PFSK-1 (cell line): ENCODE results near the gene OSBPL8.

ENCODE experiments used
- FOXP2 ChIP-seq: optimal IDR thresholded peaks from 2 replicates; pipeline ENCODE3; 2011; ENCODE audit warnings: borderline replicate concordance, control low read depth, inconsistent platforms; ENCODE audit not compliant: insufficient read depth; ENCODE audit errors: extremely low read length, extremely low read depth
- POLR2AphosphoS5 ChIP-seq: IDR thresholded peaks from 2 replicates; pipeline ENCODE4 v1.6.1; 2012; ENCODE audit warnings: low read depth, mild to moderate bottlenecking, control low read depth, low read length, moderate library complexity
- SIN3A ChIP-seq: IDR thresholded peaks from 2 replicates; pipeline ENCODE4 v1.6.1; 2012; ENCODE audit warnings: mild to moderate bottlenecking, low read length, moderate library complexity, borderline replicate concordance; ENCODE audit not compliant: insufficient read depth
- TAF1 ChIP-seq: IDR thresholded peaks from 2 replicates; pipeline ENCODE4 v1.6.1; 2012; ENCODE audit warnings: low read length, control low read depth, borderline replicate concordance; ENCODE audit not compliant: insufficient read depth
- TF ChIP-seq, protein P1 (sequence below), 2 experiments: IDR thresholded peaks; 2 replicates each; pipeline versions ENCODE4 v1.6.1 to v1.8.0; 2011 to 2012; ENCODE audit warnings: low read depth in 2 of 2, low read length in 2 of 2, control low read depth in 1 of 2, inconsistent platforms in 1 of 2, mild to moderate bottlenecking in 1 of 2, moderate library complexity in 1 of 2; ENCODE audit not compliant: insufficient read depth in 1 of 2

OSBPL8 gene

DNA sequence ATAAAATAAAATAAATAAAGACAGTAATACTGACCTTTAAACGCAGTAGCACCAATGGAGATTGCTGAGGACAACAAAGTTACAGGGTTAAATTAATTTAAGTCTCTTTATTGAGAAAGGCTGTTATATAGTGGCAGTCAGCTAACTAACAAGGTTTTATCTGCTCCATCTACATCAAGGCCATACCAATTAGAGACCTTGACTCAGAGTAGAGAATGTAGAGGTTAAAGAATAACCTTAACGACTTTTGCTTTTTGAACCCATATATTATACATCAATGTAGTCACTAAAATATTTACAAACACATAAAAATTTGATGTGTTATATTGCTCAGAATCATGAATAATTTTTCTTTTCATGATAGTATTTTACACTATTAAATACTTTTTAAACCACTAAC is 21.6 kb downstream of the OSBPL8 start:
- TF ChIP-seq, protein P1, sequence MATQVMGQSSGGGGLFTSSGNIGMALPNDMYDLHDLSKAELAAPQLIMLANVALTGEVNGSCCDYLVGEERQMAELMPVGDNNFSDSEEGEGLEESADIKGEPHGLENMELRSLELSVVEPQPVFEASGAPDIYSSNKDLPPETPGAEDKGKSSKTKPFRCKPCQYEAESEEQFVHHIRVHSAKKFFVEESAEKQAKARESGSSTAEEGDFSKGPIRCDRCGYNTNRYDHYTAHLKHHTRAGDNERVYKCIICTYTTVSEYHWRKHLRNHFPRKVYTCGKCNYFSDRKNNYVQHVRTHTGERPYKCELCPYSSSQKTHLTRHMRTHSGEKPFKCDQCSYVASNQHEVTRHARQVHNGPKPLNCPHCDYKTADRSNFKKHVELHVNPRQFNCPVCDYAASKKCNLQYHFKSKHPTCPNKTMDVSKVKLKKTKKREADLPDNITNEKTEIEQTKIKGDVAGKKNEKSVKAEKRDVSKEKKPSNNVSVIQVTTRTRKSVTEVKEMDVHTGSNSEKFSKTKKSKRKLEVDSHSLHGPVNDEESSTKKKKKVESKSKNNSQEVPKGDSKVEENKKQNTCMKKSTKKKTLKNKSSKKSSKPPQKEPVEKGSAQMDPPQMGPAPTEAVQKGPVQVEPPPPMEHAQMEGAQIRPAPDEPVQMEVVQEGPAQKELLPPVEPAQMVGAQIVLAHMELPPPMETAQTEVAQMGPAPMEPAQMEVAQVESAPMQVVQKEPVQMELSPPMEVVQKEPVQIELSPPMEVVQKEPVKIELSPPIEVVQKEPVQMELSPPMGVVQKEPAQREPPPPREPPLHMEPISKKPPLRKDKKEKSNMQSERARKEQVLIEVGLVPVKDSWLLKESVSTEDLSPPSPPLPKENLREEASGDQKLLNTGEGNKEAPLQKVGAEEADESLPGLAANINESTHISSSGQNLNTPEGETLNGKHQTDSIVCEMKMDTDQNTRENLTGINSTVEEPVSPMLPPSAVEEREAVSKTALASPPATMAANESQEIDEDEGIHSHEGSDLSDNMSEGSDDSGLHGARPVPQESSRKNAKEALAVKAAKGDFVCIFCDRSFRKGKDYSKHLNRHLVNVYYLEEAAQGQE (IDR thresholded peaks at IDR 0.05; ENCODE audit: insufficient read depth in 1 of 2, low read depth in 2 of 2, low read length in 2 of 2): no peak
- TF ChIP-seq POLR2AphosphoS5: no peak
- TF ChIP-seq SIN3A: no peak
- TF ChIP-seq TAF1: no peak
- TF ChIP-seq FOXP2: no peak

DNA sequence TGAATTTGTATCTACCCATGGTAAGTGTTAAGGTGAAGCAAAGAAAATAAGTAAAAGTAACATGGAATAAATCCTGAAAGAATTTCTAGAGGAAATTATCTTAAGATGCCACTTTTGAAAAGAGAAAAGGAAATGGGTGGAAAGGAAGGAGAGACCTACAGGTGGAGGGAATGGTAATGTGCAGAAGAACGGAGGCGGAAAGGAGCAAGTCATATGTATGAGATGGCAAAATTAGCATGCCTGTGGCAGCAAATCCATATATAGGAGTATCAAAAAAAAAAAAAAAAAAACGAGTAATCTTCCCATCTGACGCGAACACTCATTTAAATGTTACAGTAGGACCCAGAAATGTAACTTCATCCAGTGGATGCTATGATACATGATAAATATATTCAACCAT is 23.0 kb downstream of the OSBPL8 start:
- TF ChIP-seq TAF1 (no peak), SIN3A (no peak), POLR2AphosphoS5 (no peak), FOXP2 (no peak)
- TF ChIP-seq, protein P1 (IDR thresholded peaks at IDR 0.05; ENCODE audit: insufficient read depth in 1 of 2, low read depth in 2 of 2, low read length in 2 of 2): no peak

DNA sequence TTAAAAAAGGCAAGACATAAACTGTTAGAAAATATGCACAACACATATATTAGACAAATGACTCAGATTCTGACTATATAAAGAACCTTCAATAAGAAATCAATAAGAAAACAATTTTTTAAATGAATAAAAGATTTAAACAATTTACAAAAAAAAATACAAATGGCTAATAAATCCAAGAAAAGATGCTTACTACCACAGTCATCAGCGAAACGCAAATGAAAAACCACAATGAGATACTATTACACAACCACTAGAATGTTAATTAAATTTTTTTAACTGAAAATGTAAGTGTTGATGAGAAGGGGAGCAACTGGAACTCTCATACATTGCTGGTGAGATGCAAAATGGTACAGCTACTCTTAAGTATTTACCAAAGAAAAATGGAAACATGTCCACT is 24.4 kb downstream of the OSBPL8 start:
- no peak for TF ChIP-seq FOXP2
- TF ChIP-seq POLR2AphosphoS5: no peak
- TF ChIP-seq, protein P1 (IDR thresholded peaks at IDR 0.05; ENCODE audit: insufficient read depth in 1 of 2, low read depth in 2 of 2, low read length in 2 of 2): no peak
- TF ChIP-seq SIN3A: no peak
- no peak for TF ChIP-seq TAF1

DNA sequence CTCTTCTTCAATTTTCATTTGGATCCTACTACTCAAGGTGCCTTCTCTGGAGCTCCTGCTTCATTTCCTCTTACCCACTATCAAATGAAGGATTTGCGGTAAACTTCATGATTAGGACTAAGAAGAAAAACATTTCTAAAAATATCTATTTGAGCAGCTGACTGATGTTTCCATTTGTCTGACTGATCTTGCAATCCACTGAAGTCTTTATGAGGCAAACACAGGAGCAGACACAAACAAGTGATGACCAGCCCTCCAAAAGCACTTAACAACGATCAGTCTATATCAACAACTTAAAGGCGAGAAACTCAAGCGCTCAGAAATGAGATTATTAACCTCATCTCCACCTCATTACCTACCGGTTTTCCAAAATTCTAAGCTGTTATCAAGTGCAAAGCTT is 26.2 kb downstream of the OSBPL8 start:
- TF ChIP-seq SIN3A (no peak), FOXP2 (no peak), TAF1 (no peak), POLR2AphosphoS5 (no peak)
- TF ChIP-seq, protein P1 (IDR thresholded peaks at IDR 0.05; ENCODE audit: insufficient read depth in 1 of 2, low read depth in 2 of 2, low read length in 2 of 2): no peak

DNA sequence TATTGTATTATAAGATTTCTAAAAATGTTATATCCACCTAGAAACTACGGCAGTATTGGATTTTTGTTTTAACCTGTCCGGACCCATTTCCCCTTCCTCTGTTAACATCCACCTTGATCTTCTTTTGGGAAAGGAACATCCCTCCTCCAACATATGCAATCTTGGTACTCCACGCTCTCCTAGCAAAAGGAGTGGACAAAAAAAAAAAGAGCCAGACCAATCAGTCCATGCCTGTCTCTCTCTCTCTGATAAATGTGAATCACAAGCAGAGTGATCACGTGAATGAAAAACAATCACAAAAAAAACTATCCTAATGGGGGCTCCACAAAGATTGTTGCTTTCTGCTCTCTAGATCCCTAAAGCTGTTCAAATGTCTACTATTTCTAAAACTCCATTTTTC is 27.1 kb downstream of the OSBPL8 start:
- TF ChIP-seq POLR2AphosphoS5 (no peak), SIN3A (no peak), FOXP2 (no peak), TAF1 (no peak)
- TF ChIP-seq, protein P1 (IDR thresholded peaks at IDR 0.05; ENCODE audit: insufficient read depth in 1 of 2, low read depth in 2 of 2, low read length in 2 of 2): no peak
